Neural crest cell (in vitro differentiated cells): ENCODE data around the gene LRRC57. TPM values are rescaled to one million over a fixed set of nuclear protein-coding genes. Genes with fewer than 3 reads are reported as not detected.

Experiments
- DNase-seq: peaks from one replicate; pipeline ENCODE4 v3.0.0; 2021; ENCODE audit warnings: low read depth, mixed read lengths, low spot score
- H3K27ac Mint-ChIP-seq: one replicate; pipeline ENCODE4 v1.8.0; 2021; ENCODE audit warnings: mild to moderate bottlenecking, mixed read lengths; ENCODE audit not compliant: unreplicated experiment
- H3K27me3 Mint-ChIP-seq: 2 replicates; pipeline ENCODE4 v1.8.0; 2021; ENCODE audit warnings: low read depth, mild to moderate bottlenecking, mixed read lengths
- H3K36me3 Mint-ChIP-seq: 2 replicates; pipeline ENCODE4 v1.8.0; 2021; ENCODE audit warnings: low read depth, mild to moderate bottlenecking, mixed read lengths
- H3K4me1 Mint-ChIP-seq: 2 replicates; pipeline ENCODE4 v1.8.0; 2021; ENCODE audit warnings: mixed read lengths
- H3K4me3 Mint-ChIP-seq: one replicate; pipeline ENCODE4 v1.8.0; 2021; ENCODE audit warnings: mild to moderate bottlenecking, mixed read lengths
- H3K9me3 Mint-ChIP-seq: 2 replicates; pipeline ENCODE4 v1.8.0; 2021; ENCODE audit warnings: mixed read lengths
- CTCF ChIP-seq: fragments of 200-600 bp; sonication (generic); conservative IDR thresholded peaks from 2 replicates; pipeline ENCODE4 v1.5.0; 2021; ENCODE audit warnings: antibody characterized with exemption, mild to moderate bottlenecking
- total RNA-seq: library from RNA; stranded (reverse); gene quantifications from 2 replicates; pipeline ENCODE4 v1.2.1, GENCODE V29; 2021

LRRC57 gene
- total RNA-seq, 1 donor from 2014 or later = 42.9 TPM

DNA sequence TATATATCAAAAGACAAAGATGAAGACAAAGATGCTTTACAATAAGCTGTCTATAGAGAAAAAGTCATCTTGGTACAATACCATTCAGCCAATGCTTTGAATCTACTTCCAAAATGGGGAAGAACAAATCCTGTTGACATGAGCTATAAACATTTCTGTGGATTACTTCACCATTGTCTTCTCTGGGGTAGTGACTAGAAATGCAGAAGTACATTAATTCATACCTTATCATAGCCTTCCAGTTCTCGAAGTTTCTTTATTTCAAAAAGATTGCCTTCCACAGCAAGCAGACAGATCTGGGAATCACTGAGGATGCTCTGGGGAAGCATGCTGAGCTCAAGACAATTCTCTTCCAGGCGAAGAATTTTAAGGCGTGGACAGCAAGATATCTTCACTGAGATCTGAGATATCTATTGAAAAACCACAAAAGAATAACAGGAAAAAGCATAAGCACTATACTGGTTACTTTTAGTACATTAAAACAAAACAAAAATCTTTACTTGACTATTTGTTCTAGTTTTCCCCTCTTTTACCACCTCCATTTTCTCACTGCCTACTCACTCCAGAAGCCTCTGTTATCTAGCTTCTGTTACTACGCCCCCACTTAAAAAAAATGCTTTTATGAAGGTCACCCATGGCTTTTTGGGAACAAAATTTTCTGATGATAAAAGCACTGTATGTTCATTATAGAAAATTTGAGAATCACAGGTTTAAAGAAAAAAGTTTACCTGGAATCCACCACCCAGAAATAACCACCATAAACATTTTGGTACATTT lies 3.6 kb downstream of the LRRC57 start:
- Mint-ChIP-seq H3K9me3 (no peaks in the 10 kb centered on the region), H3K4me3 (no peak overlapping the region), H3K27ac (no peak overlapping the region), H3K4me1 (peaks cover 27% of the 10 kb centered on the region), H3K27me3 (no peaks in the 10 kb centered on the region), H3K36me3 (no peaks in the 10 kb centered on the region)
- no peak for DNase-seq
- TF ChIP-seq CTCF = no peak

GRCh38 chr15:42533246-42533645 lies 15.3 kb downstream of the LRRC57 start:
- no peak for DNase-seq
- Mint-ChIP-seq H3K9me3 (no peaks in the 10 kb centered on the region), H3K27me3 (no peaks in the 10 kb centered on the region), H3K4me3 (no peak overlapping the region), H3K27ac (no peak overlapping the region), H3K36me3 (peaks cover 12% of the 10 kb centered on the region), H3K4me1 (no peaks in the 10 kb centered on the region)
- TF ChIP-seq CTCF = no peak

- no peaks in the 10 kb centered on the region for H3K9me3 Mint-ChIP-seq
- TF ChIP-seq CTCF = no peak
- H3K4me1 Mint-ChIP-seq = no peaks in the 10 kb centered on the region
- H3K27me3 Mint-ChIP-seq = no peaks in the 10 kb centered on the region
- no peak for DNase-seq
- no peak overlapping the region for H3K27ac Mint-ChIP-seq
- H3K36me3 Mint-ChIP-seq = peaks cover 10% of the 10 kb centered on the region
- no peak overlapping the region for H3K4me3 Mint-ChIP-seq
These were observed 19.6 kb downstream of the LRRC57 start for GRCh38 chr15:42528970-42529369.

- Mint-ChIP-seq H3K27me3 (no peaks in the 10 kb centered on the region), H3K4me3 (no peak overlapping the region), H3K4me1 (no peaks in the 10 kb centered on the region), H3K9me3 (no peaks in the 10 kb centered on the region), H3K27ac (no peak overlapping the region), H3K36me3 (peaks cover 11% of the 10 kb centered on the region)
- TF ChIP-seq CTCF = no peak
- no peak for DNase-seq
These were observed 25.3 kb downstream of the LRRC57 start for GRCh38 chr15:42523331-42523730.

DNA sequence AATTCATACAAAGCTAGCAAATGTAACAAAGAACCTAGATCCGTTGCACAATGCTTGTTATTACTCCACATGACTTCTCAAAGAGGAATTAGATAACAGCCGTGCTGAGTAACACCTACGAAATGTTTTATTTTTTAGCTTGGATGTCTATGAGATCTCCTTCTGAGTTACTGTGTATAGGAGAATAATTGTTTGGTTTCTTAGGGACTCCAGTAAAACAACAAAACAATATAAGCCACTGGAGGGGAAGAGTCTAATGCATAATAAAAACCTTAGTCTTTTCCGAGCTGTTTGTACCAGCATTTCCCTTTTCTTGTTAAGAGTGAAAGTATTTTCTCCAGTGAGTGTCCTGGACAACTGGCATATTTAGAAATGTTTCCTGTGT lies 37.6 kb downstream of the LRRC57 start:
- no peak for TF ChIP-seq CTCF
- H3K4me1 Mint-ChIP-seq = no peaks in the 10 kb centered on the region
- H3K4me3 Mint-ChIP-seq = no peak overlapping the region
- peaks cover 13% of the 10 kb centered on the region for H3K36me3 Mint-ChIP-seq
- H3K27ac Mint-ChIP-seq = no peak overlapping the region
- no peaks in the 10 kb centered on the region for H3K9me3 Mint-ChIP-seq
- H3K27me3 Mint-ChIP-seq = no peaks in the 10 kb centered on the region
- no peak for DNase-seq
